Measurements from ENCODE around the gene PKNOX2. TPM values are rescaled to one million over a fixed set of nuclear protein-coding genes. Genes with fewer than 3 reads are reported as not detected.

The PKNOX2 gene
- total and polyA plus RNA-seq, 9 of the 15 experiments (the other 6 are each of a cell fraction or from before 2014, with no cell fraction given) = not detected

DNA sequence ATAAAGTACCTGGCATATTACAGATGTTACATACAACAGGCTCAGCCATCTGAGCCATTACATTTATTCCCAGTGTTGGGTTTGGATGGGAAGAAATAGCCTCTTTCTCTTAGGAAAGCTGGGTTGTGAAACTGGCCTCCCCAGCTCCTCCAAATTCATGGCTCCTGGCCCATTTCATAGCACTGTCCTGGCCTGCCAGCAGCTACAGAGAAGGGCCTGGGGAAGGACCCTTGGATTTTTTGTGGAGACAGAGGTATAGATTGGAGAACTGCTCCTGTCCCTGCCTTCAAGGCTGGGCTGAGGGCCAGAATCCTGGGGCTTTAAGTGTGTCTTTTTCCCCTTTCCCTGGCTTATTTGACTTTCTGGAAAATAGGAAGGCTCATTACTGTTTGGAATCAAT, 18.0 kb downstream of the PKNOX2 start:
- no peaks in the 10 kb centered on the region for H3K36me3 ChIP-seq (ENCODE audit: control insufficient read depth, insufficient read depth, low read length)
- H3K79me2 ChIP-seq (ENCODE audit: control insufficient read depth, insufficient read depth, low read length) = no peaks in the 10 kb centered on the region
- DNase-seq (ENCODE audit: extremely low read depth in 1 of 4, low spot score in 3 of 4) (no peak), FAIRE-seq (no peak), ATAC-seq (no peak)
- H3K27me3 ChIP-seq (ENCODE audit: control insufficient read depth in 2 of 2, insufficient read depth in 2 of 2, low read length in 2 of 2) = peaks cover 23 to 41% of the 10 kb centered on the region in 2 experiments
- no peak overlapping the region for H3K27ac ChIP-seq (ENCODE audit: extremely low read depth, low read depth, low read length)
- in situ Hi-C loops (cut with MboI) = no loop called here
- POLR2A ChIA-PET = interaction anchor here (0.8 kb wide), 1 partner anchor 11 kb away, joined by 3 read pairs; no protein-coding TSS in a partner anchor
- intact Hi-C loops (cut with micrococcal nuclease) = no loop called here
- no peak overlapping the region for H3K4me3 ChIP-seq
- no TSS peak for BruUV-seq (replicated peaks)
- H2AFZ ChIP-seq (ENCODE audit: low read depth, low read length) = no peak overlapping the region
- H3K9ac ChIP-seq (ENCODE audit: insufficient read depth in 1 of 2, low read depth in 2 of 2, low read length in 2 of 2) = no peak overlapping the region
- CTCF ChIA-PET (ENCODE audit: low intra/inter-chr PET ratio) = no interaction called here
- no peaks in the 10 kb centered on the region; the same call in 1 of the 2 replicates for H4K20me1 ChIP-seq (replicated peaks; ENCODE audit: control insufficient read depth, insufficient read depth, low read length)
- H3K4me1 ChIP-seq (replicated peaks in 1 of 2; ENCODE audit: control insufficient read depth in 2 of 2, insufficient read depth in 2 of 2, low read length in 2 of 2) = no peaks in the 10 kb centered on the region
- TF ChIP-seq SPI1 (IDR thresholded peaks at IDR 0.05; ENCODE audit: borderline replicate concordance, low read depth, low read length) (no peak), ZNF184 (CRISPR knock-in tag; IDR thresholded peaks at IDR 0.05) (no peak), SIRT6 (IDR thresholded peaks at IDR 0.05; ENCODE audit: low read depth, low read length) (no peak), ZNF57 (CRISPR knock-in tag; IDR thresholded peaks at IDR 0.05) (no peak), PHF8 (IDR thresholded peaks at IDR 0.05; ENCODE audit: borderline replicate concordance, low read length) (no peak), ZNF41 (CRISPR knock-in tag; conservative IDR thresholded peaks at IDR 0.05) (no peak), FOS (IDR thresholded peaks at IDR 0.05; ENCODE audit: extremely low read depth, insufficient read length) (no peak)
- TF ChIP-seq, protein P1, sequence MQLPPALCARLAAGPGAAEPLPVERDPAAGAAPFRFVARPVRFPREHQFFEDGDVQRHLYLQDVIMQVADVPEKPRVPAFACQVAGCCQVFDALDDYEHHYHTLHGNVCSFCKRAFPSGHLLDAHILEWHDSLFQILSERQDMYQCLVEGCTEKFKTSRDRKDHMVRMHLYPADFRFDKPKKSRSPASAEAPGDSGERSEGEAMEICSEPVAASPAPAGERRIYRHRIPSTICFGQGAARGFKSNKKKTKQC (CRISPR knock-in tag; IDR thresholded peaks at IDR 0.05) = no peak
- TF ChIP-seq, protein P2, sequence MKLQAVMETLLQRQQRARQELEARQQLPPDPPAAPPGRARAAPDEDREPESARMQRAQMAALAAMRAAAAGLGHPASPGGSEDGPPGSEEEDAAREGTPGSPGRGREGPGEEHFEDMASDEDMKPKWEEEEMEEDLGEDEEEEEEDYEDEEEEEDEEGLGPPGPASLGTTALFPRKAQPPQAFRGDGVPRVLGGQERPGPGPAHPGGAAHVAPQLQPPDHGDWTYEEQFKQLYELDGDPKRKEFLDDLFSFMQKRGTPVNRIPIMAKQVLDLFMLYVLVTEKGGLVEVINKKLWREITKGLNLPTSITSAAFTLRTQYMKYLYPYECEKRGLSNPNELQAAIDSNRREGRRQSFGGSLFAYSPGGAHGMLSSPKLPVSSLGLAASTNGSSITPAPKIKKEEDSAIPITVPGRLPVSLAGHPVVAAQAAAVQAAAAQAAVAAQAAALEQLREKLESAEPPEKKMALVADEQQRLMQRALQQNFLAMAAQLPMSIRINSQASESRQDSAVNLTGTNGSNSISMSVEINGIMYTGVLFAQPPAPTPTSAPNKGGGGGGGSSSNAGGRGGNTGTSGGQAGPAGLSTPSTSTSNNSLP (IDR thresholded peaks at IDR 0.05; ENCODE audit: borderline replicate concordance, low read depth, low read length) = no peak
- H3K9me1 ChIP-seq (ENCODE audit: control insufficient read depth, insufficient read depth, low read length) = peaks cover under 1% of the 10 kb centered on the region
- H3K9me3 ChIP-seq (replicated peaks; ENCODE audit: control insufficient read depth, insufficient read depth, low read depth, low read length) = no peaks in the 10 kb centered on the region
- no peak overlapping the region for H3K4me2 ChIP-seq (ENCODE audit: insufficient read depth, low read length)
